Measurements from ENCODE around the gene GPR62. TPM values are rescaled to one million over a fixed set of nuclear protein-coding genes. Genes with fewer than 3 reads are reported as not detected.

Gene GPR62
- polyA plus RNA-seq, 1 of the 3 experiments (the other 2 are of a cell fraction), result 0.02 TPM

DNA sequence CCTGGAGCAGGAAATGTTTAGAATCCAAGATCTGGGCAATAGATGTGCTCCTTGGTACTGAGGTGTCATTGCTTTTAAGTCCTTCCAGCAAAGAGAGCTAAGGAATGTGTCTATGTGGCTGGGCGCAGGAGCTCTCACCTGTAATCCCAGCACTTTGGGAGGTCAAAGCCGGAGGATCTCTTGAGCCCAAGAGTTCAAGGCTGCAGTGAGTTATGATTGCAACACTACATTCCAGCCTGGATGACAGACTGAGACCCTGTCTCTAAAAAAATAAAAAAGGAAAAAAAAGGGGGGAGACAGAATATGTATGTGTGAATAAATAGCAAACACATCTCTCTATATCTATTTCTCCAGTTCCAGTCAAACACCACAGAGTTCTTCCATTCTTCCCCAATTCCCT, 4.3 kb upstream of the GPR62 start:
- WGBS (ENCODE audit: low lambda C conversion rate), result 98% methylated on average over 2 of the region's 2 CpGs
- Histone ChIP-seq H3K4me3 (ENCODE audit: low read depth in 2 of 2, low read length in 1 of 2) (no peak overlapping the region), H3K36me3 (replicated peaks in 1 of 2; ENCODE audit: control insufficient read depth in 1 of 2, insufficient read depth in 2 of 2, low read length in 1 of 2) (peaks cover 0 to 2% of the 10 kb centered on the region in 2 experiments), H3K4me2 (no peak overlapping the region), H3K79me2 (ENCODE audit: insufficient read depth) (no peaks in the 10 kb centered on the region), H3K27ac (ENCODE audit: low read depth in 2 of 2, low read length in 1 of 2) (no peak overlapping the region), H3K9ac (no peak overlapping the region), H4K20me1 (ENCODE audit: insufficient read depth) (no peaks in the 10 kb centered on the region), H2AFZ (ENCODE audit: low read depth) (no peak overlapping the region), H3K27me3 (ENCODE audit: insufficient read depth) (no peaks in the 10 kb centered on the region), H3K9me3 (no peaks in the 10 kb centered on the region), H3K4me1 (ENCODE audit: control insufficient read depth in 1 of 2, insufficient read depth in 2 of 2, low read depth in 1 of 2, low read length in 1 of 2) (peaks cover under 1 to 4% of the 10 kb centered on the region in 2 experiments; a peak in 2 of 4 replicates), H3F3A (replicated peaks; ENCODE audit: insufficient read depth) (peaks cover 15% of the 10 kb centered on the region), H3K9me2 (no peaks in the 10 kb centered on the region)
- DNase-seq, result no peak
- ChIA-PET POLR2A (no interaction called here), CTCF (interaction anchor here (1.3 to 6.2 kb wide), 3 partner anchors 9 to 172 kb away, joined by 3 to 44 read pairs (median 10); partner anchors contain the start of genes ABHD14A, ABHD14B, PARP3 and RRP9)
- no peak for TF ChIP-seq SIN3A (IDR thresholded peaks at IDR 0.05; ENCODE audit: borderline replicate concordance, low read depth, low read length)
- TF ChIP-seq TCF12 (IDR thresholded peaks at IDR 0.05), result no peak
- TF ChIP-seq NFIC (IDR thresholded peaks at IDR 0.05; ENCODE audit: borderline replicate concordance), result no peak
- TF ChIP-seq, protein P1, sequence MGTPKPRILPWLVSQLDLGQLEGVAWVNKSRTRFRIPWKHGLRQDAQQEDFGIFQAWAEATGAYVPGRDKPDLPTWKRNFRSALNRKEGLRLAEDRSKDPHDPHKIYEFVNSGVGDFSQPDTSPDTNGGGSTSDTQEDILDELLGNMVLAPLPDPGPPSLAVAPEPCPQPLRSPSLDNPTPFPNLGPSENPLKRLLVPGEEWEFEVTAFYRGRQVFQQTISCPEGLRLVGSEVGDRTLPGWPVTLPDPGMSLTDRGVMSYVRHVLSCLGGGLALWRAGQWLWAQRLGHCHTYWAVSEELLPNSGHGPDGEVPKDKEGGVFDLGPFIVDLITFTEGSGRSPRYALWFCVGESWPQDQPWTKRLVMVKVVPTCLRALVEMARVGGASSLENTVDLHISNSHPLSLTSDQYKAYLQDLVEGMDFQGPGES (IDR thresholded peaks at IDR 0.05; ENCODE audit: low read depth, low read length), result no peak
- TF ChIP-seq, protein P2, sequence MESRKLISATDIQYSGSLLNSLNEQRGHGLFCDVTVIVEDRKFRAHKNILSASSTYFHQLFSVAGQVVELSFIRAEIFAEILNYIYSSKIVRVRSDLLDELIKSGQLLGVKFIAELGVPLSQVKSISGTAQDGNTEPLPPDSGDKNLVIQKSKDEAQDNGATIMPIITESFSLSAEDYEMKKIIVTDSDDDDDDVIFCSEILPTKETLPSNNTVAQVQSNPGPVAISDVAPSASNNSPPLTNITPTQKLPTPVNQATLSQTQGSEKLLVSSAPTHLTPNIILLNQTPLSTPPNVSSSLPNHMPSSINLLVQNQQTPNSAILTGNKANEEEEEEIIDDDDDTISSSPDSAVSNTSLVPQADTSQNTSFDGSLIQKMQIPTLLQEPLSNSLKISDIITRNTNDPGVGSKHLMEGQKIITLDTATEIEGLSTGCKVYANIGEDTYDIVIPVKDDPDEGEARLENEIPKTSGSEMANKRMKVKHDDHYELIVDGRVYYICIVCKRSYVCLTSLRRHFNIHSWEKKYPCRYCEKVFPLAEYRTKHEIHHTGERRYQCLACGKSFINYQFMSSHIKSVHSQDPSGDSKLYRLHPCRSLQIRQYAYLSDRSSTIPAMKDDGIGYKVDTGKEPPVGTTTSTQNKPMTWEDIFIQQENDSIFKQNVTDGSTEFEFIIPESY (IDR thresholded peaks at IDR 0.05; ENCODE audit: borderline replicate concordance, low read depth), result no peak
- no peak for TF ChIP-seq TAF1 (IDR thresholded peaks at IDR 0.05; ENCODE audit: borderline replicate concordance, low read depth, low read length)
- no peak for TF ChIP-seq RCOR1 (IDR thresholded peaks at IDR 0.05; ENCODE audit: low read length)
- TF ChIP-seq FOXM1 (IDR thresholded peaks at IDR 0.05; ENCODE audit: low read depth), result no peak
- TF ChIP-seq, protein P3, sequence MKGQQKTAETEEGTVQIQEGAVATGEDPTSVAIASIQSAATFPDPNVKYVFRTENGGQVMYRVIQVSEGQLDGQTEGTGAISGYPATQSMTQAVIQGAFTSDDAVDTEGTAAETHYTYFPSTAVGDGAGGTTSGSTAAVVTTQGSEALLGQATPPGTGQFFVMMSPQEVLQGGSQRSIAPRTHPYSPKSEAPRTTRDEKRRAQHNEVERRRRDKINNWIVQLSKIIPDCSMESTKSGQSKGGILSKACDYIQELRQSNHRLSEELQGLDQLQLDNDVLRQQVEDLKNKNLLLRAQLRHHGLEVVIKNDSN (IDR thresholded peaks at IDR 0.05; ENCODE audit: borderline replicate concordance, low read depth), result no peak
- TF ChIP-seq, protein P4, sequence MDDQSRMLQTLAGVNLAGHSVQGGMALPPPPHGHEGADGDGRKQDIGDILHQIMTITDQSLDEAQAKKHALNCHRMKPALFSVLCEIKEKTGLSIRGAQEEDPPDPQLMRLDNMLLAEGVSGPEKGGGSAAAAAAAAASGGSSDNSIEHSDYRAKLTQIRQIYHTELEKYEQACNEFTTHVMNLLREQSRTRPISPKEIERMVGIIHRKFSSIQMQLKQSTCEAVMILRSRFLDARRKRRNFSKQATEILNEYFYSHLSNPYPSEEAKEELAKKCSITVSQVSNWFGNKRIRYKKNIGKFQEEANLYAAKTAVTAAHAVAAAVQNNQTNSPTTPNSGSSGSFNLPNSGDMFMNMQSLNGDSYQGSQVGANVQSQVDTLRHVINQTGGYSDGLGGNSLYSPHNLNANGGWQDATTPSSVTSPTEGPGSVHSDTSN (IDR thresholded peaks at IDR 0.05), result no peak
- TF ChIP-seq JUND (IDR thresholded peaks at IDR 0.05), result no peak
- TF ChIP-seq, protein P5, sequence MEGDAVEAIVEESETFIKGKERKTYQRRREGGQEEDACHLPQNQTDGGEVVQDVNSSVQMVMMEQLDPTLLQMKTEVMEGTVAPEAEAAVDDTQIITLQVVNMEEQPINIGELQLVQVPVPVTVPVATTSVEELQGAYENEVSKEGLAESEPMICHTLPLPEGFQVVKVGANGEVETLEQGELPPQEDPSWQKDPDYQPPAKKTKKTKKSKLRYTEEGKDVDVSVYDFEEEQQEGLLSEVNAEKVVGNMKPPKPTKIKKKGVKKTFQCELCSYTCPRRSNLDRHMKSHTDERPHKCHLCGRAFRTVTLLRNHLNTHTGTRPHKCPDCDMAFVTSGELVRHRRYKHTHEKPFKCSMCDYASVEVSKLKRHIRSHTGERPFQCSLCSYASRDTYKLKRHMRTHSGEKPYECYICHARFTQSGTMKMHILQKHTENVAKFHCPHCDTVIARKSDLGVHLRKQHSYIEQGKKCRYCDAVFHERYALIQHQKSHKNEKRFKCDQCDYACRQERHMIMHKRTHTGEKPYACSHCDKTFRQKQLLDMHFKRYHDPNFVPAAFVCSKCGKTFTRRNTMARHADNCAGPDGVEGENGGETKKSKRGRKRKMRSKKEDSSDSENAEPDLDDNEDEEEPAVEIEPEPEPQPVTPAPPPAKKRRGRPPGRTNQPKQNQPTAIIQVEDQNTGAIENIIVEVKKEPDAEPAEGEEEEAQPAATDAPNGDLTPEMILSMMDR (IDR thresholded peaks at IDR 0.05), result no peak
- TF ChIP-seq CHD2 (IDR thresholded peaks at IDR 0.05; ENCODE audit: low read length, partially characterized antibody), result no peak
- TF ChIP-seq ELF1 (IDR thresholded peaks at IDR 0.05), result no peak
- TF ChIP-seq SMC3 (IDR thresholded peaks at IDR 0.05; ENCODE audit: low read depth, low read length), result no peak
- TF ChIP-seq GATA2 (CRISPR knock-in tag; IDR thresholded peaks at IDR 0.05), result no peak
- TF ChIP-seq EZH2phosphoT487 (IDR thresholded peaks at IDR 0.05; ENCODE audit: borderline replicate concordance, low read depth), result no peak
- TF ChIP-seq NRF1 (IDR thresholded peaks at IDR 0.05; ENCODE audit: low read depth, low read length), result no peak
- TF ChIP-seq, protein P6, sequence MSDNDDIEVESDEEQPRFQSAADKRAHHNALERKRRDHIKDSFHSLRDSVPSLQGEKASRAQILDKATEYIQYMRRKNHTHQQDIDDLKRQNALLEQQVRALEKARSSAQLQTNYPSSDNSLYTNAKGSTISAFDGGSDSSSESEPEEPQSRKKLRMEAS (IDR thresholded peaks at IDR 0.05; ENCODE audit: low read depth), result no peak
